AG20443 (cell line): ENCODE measurements around the gene TAF11.
"Not testable (repeated sequence)": the region's sequence is repeated elsewhere in the genome, so short reads cannot be mapped to it uniquely, and the experiment has no call there.

ENCODE experiments used
- DNase-seq: peaks from one replicate; pipeline ENCODE4 v3.0.0; 2012; ENCODE audit warnings: low spot score, mixed read lengths

Gene TAF11

DNA sequence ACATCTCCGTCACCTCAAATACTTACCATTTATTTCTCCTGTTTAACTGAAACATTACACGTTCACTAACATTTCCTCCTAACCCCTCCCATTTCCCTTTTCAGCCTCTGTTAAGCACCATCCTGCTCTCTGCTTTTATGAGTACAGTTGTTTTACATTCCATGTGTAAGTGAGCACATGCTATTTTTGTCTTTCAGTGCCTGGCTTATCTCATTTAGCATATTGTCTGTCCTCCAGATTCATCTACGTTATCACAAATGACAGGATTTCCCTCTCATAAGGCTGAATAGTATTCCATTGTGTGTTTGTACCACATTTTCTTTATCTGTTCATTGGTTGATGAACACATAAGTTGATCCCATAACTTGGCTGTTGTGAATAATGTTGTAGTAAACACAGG is 22.7 kb downstream of the TAF11 start:
- DNase-seq, result no peak

DNA sequence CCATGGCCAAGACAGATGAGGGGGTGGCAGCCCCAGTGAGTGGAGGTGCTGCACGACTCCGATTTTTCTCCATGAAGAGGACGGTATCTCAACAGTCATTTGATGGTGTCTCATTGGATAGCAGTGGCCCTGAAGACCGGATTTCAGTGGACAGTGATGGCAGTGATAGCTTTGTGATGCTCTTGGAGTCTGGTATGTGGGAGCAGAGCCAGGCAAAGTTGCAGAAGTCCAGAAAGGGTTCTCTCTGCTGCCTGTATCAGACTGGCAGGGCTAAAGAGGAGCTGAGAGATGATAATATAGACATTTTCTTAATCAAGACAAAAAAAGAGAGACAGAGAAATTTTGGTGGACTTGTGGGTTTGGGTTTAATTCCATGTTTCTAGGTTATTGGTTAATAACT is 23.8 kb downstream of the TAF11 start:
- DNase-seq, result no peak

DNA sequence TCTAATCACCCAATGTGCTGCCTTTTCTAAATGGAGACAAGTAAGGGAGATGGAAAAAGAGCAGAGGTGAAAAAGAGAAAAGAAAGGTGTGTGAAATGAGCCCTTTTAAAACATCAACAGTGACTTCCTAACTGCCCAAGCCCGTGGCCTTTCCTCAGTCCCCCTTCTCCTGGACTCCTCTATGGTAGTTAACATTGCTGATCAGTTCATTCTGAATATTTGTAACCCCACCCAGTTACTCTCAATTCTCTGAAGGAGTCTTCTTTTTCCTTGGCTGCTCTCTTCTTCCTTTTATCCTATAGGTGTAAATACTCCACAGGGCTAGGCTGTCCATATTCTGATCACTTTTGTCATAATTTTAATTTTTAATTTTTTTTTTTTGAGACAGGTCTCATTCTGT is 27.1 kb downstream of the TAF11 start:
- DNase-seq, result no peak

DNA sequence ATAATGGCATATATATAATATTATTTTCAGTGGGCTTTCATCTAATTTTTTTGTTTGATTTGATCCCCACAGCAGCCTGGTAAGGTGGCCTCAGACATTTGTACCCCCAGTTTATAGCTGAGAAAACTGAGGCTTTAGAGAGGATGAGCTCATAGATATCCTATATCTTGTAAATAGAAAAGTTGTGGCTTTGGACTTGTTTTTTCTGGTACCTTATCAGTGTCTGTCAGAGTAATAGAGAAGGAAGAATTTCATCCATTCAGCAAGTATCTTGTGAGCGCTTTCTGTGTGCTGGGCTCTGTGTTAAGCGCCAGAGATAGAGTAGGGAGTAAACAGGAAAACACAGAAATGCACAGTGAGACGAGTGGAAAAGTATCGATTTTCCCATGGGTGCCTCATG is 27.9 kb downstream of the TAF11 start:
- DNase-seq, result no peak

DNA sequence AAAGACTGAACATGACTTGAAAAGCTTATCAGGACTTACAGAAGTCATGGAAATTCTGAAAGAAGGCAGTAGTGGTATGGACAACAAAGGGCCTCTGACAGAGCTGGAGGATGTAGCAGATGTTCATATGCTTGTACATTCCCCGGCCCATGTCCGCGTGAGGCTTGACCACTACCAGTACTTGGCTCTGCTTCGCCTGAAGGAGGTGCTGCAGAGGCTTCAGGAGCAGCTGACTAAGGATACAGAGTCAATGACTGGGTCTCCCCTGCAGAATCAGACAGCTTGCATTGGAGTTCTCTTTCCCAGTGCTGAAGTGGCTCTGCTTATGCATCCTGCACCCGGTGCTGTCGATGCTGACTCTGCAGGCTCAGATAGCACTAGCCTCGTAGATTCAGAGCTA is 29.2 kb downstream of the TAF11 start:
- no peak for DNase-seq

DNA sequence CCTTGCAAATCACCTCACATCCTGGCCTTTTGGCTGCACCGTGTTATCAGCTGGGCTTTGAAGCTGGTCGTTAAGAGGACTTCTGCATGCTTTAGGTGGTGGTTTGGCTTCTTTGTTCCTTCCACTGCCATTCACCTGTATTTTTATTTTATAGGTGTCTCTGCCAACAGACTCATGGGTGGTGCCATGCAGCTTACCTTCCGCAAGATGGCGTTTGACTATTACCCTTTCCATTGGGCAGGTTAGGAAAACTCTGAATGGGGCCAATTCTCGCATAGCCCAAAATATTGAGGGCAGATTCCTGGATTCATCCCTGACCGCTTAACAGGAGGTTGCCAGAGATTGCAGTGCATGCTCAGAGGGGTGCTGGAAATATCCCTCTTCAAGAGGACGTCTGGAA is 32.4 kb downstream of the TAF11 start:
- no peak for DNase-seq

DNA sequence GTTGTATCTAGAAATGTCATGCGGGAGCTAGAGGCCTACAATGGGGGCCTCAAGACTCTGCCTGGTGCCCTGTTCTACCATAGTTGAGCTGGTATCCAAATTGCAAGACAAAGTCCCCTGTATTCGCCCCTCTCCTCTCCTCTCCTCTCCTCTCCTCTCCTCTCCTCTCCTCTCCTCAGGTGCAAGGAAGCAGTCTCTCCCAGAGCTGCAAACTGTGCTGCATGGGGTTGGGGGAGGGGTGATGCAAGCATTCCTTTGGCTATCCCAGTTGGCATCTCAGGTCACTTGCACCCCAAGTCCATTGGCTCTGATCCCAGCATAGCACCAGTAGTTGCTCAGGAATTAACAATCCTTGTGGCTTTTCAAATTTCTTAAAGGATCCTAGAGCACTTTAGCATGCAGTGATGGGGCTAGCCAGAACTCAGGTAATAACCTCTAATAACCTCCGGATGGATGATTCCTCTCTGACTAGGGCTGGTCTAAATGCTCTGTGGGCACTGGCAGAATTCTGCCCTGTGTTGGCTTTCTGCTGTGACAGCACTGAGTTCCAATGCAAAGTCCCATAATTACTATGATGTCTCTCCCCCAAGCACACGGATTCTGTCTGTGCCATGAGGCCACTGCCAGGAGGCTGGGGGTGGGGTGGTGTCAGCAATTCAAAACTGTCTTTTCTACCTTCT is 35.3 kb downstream of the TAF11 start:
- no peak for DNase-seq

DNA sequence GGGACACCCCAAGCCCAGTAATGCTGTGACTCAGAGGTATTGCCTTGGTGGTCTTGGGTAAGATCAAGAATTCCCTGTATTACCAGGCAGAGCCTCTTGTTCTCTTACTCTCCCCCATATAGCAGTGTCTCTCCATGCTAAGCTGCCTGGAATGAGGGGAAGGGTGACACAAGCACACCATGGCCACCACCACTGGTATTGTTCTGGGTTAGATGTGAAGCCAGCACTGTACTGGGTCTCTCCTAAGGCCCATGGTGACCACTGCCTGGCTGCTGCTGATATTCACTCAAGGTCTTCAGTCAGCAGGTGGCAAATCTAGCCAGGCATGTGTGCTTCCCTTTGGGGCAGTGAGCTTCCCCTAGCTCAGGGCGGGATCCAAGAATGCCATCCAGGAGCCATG is 36.5 kb downstream of the TAF11 start:
- DNase-seq, result no peak

DNA sequence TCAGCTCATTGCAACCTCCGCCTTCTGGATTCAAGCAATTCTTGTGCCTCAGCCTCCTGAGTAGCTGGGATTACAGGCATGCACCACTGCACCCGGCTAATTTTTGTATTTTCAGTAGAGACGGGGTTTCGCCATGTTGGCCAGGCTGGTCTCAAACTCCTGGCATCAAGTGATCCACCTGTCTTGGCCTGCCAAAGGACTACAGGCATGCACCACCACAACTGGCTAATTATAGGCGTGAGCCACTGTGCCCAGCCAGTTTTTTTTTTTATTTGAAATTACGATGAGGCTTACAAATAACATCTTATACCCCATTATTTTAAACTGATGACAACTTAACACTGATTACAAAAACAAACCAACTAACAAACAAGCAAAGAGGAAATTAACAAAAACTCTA is 38.8 kb downstream of the TAF11 start:
- not testable (repeated sequence) for DNase-seq

DNA sequence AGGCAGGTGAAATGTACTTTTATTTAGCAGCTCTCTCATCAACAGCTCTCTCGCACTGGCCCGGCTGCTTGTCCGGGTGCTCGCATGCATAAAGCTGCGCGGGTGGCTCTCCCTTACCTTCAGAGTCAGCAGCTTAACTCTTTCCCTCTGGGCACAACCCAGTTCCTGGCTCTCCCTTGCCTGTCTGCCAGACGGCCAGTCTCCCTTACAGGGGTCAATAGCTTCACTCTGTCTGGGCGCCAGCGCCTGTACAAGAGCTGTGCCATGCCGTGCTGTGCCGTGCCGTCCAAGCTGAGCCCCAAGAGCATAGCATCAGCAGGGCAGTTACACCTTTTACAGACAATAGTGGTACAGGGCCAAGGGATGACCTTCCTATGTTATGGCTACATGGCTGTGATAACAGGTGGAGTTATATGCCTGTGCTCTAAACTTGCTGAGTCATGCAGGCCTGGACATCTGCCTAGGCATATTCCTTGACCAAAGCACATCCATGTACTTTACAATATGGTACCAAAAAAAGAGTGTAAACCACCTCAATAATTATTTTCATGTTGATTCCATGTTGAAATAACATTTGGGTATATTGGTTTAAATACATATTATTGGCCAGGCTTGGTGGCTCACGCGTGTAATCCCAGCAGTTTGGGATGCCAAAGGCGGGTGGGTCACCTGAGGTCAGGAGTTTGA is 48.0 kb downstream of the TAF11 start:
- DNase-seq, result no peak

DNA sequence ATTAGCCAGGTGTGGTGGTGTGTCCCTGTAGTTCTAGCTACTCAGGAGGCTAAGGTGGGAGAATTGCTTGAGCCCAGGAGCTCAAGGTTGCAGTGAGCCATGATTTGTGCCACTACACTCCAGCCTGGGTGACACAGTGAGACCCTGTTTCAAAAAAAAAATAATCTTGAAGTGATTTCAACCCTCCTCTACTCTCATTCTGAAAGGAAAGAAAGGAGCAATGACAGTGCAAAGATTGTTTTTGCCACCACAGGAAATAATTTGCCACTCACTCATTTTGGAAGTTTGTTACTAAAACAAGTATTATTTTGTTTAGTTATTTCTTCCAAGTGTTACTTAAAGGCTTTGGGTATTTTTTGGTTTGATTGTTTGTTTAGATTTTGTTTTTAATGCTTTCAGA is 50.3 kb downstream of the TAF11 start:
- no peak for DNase-seq

DNA sequence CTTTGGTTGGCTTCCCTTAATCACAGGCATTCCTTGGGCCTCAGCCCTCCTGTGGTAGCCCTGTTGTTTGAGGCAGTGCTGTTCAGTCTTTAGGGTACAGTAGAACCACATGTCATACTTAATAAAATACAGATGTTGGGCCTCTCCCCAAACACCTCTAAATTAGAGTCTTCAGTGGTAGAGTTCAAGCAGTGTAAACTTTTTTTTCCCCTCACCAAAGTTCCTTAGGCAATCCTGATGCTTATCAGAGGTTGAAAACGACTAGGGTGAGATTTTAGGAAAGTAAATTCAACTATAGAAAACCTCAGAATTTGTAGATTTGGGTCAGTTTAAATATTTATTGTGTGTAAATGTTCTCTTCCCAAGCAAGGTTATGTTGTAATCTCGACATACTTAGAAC is 51.4 kb downstream of the TAF11 start:
- no peak for DNase-seq

DNA sequence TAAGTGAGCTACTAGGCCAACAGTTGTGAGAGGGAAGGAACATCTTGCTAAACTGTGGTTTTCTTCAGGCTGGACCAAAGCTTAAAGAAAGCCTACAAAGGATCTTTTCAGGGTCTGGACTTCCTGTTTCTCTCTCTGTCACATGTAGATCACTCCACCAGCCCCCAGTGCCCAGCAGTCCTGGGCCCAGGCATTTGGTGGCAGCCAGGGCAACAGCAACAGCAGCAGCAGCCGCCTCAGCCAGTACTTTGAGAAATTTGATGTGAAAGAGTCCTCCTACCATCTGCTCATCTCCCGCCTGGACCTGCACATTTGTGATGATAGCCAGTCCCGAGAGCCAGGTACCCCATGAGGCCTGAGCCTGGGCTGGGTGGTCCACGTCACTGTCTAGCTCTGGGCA is 51.8 kb downstream of the TAF11 start:
- no peak for DNase-seq

DNA sequence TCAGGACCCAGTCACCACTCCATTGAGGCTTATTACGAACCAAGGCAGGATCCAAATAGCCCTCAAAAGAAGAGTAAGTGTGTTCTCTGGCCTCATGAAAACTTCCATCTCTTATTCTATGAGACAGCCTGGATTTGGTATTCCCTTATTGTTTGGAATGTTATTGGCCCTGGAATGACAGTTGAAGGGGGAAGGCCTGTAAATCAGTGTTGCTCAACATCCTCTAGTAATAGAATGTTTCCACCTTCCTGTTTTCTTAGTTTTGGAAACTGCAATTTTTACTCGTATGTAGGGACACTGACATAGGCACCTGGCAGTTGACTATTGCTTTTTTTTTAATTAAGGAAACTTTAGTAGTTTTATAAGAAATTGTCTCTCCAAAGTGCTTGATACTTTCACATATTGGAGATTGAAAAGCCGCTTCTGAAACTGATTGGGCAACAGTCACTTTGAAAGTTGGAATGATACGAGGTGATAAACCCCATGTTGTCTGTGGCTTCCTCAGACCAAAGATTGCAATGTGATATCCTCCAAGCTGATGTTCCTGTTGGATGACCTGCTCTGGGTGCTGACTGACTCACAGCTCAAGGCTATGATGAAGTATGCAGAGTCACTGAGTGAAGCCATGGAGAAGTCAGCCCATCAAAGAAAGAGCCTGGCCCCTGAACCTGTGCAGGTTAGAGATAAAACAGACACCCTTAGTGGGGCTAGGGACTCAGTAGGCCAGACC is 52.9 kb downstream of the TAF11 start:
- DNase-seq, result peak; percentile 39

DNA sequence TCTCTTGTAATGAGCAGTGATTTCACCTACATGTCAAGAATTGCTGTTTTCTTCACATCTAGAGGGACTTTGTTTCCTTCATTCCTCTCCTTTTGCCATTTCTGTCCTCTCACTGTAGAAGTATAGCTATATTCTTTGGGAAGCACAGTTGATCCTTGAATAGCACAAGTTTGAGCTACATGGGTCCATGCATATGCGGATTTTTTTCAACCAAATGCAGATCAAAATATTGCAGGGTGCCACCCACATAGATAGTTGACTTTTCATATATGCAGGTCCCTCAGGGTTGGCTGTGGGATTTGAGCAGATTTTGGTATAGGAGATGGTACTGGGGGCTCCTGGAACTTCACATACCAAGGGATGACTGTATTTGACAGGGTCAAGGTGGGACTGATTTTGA is 54.9 kb downstream of the TAF11 start:
- DNase-seq, result no peak

DNA sequence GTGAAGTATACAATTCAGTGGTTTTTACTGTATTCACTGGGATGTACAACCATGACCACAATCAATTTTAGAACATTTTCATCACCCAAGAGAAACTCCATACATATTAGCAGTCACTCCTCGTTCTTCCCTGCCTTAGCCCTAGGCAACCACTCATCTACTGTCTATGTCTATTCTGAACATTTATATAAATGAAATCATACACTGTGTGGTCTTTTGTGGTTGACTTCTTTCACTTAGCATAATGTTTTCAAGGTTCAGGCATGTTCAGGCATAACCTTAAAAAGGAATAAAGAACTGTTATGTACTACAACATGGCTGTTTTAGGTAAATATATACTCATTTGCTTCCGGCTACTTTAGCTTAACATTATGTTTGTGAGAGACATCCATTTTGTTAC is 58.7 kb downstream of the TAF11 start:
- DNase-seq, result no peak
